Stimulated activated CD4-positive, alpha-beta T cell treated with anti-CD3 and anti-CD28 coated beads, Interleukin-4, amount 100 ng/mL, for 4 hours (primary cell): ENCODE measurements around the gene CCDC30.
"Not testable (repeated sequence)": the region's sequence is repeated elsewhere in the genome, so short reads cannot be mapped to it uniquely, and the experiment has no call there.

Experiments used
- DNase-seq, 2 experiments: peaks; one replicate each; pipeline ENCODE4 v3.0.0-alpha.2; 2020

The CCDC30 gene

GRCh38 chr1:42533101-42533863, 70.2 kb downstream of the CCDC30 start:
- DNase-seq: no peak

- no peak for DNase-seq
Observed at GRCh38 chr1:42541104-42541503, 78.0 kb downstream of the CCDC30 start.

GRCh38 chr1:42551180-42551579, 88.1 kb downstream of the CCDC30 start:
- no peak for DNase-seq

- DNase-seq: no peak
Observed at GRCh38 chr1:42551590-42551989, 88.5 kb downstream of the CCDC30 start.

GRCh38 chr1:42552636-42553035, 89.5 kb downstream of the CCDC30 start:
- DNase-seq: no peak

GRCh38 chr1:42557230-42557851, 94.3 kb downstream of the CCDC30 start:
- no peak for DNase-seq

- DNase-seq: no peak
Observed at GRCh38 chr1:42567038-42567437, 104.0 kb downstream of the CCDC30 start.

- DNase-seq: no peak
Observed at GRCh38 chr1:42576935-42577334, 113.8 kb downstream of the CCDC30 start.

- DNase-seq: no peak
Observed at GRCh38 chr1:42586016-42586415, 122.9 kb downstream of the CCDC30 start.

GRCh38 chr1:42587753-42588152, 124.7 kb downstream of the CCDC30 start:
- no peak for DNase-seq

- no peak for DNase-seq
Observed at GRCh38 chr1:42592811-42593210, 129.7 kb downstream of the CCDC30 start.

- DNase-seq: no peak
Observed at GRCh38 chr1:42593486-42594100, 130.5 kb downstream of the CCDC30 start.

GRCh38 chr1:42601472-42601871, 138.4 kb downstream of the CCDC30 start:
- DNase-seq: no peak

- no peak for DNase-seq
Observed at GRCh38 chr1:42613803-42614131, 150.7 kb downstream of the CCDC30 start.

GRCh38 chr1:42618866-42619265, 155.8 kb downstream of the CCDC30 start:
- no peak for DNase-seq

GRCh38 chr1:42620307-42620706, 157.2 kb downstream of the CCDC30 start:
- DNase-seq: no peak

GRCh38 chr1:42621180-42621579, 158.1 kb downstream of the CCDC30 start:
- not testable (repeated sequence) for DNase-seq

GRCh38 chr1:42627205-42627604, 164.1 kb downstream of the CCDC30 start:
- DNase-seq: not testable (repeated sequence)

GRCh38 chr1:42639116-42639515, 176.0 kb downstream of the CCDC30 start:
- no peak for DNase-seq

- DNase-seq: no peak
Observed at GRCh38 chr1:42646056-42646455, 183.0 kb downstream of the CCDC30 start.

- DNase-seq: no peak
Observed at GRCh38 chr1:42657201-42657600, 194.1 kb downstream of the CCDC30 start.

- DNase-seq: peak; percentile 93 to 94
Observed at GRCh38 chr1:42657981-42658876, 195.1 kb downstream of the CCDC30 start, which contains the start of gene PPIH. Gene PPIH, plus strand, starts transcription at chr1:42658423. Its CDS starts 24 bp downstream, at chr1:42658447.

GRCh38 chr1:42658877-42659337, 195.8 kb downstream of the CCDC30 start:
- DNase-seq: no peak
